GM13977 (cell line): ENCODE measurements around the gene TAS1R1.

ENCODE experiments used
- DNase-seq: peaks from one replicate; pipeline ENCODE4 v3.0.0; 2012; ENCODE audit warnings: low spot score
- in situ Hi-C: fragments of 300-500 bp; cut with MboI; formaldehyde crosslinking; loops from one replicate; pipeline ENCODE4 v1.12.0; 2022; ENCODE audit warnings: low sequenced_read_pairs, low pct_unique_long_range_greater_than_20kb, mixed read lengths, inconsistent platforms; ENCODE audit not compliant: unreplicated experiment
- TF ChIP-seq, protein P1 (sequence below): IDR thresholded peaks from 2 replicates; pipeline ENCODE4 v1.5.1; 2012; ENCODE audit warnings: mild to moderate bottlenecking, control low read depth; ENCODE audit not compliant: insufficient read depth; ENCODE audit errors: extremely low read depth, missing control alignments

Gene TAS1R1

DNA sequence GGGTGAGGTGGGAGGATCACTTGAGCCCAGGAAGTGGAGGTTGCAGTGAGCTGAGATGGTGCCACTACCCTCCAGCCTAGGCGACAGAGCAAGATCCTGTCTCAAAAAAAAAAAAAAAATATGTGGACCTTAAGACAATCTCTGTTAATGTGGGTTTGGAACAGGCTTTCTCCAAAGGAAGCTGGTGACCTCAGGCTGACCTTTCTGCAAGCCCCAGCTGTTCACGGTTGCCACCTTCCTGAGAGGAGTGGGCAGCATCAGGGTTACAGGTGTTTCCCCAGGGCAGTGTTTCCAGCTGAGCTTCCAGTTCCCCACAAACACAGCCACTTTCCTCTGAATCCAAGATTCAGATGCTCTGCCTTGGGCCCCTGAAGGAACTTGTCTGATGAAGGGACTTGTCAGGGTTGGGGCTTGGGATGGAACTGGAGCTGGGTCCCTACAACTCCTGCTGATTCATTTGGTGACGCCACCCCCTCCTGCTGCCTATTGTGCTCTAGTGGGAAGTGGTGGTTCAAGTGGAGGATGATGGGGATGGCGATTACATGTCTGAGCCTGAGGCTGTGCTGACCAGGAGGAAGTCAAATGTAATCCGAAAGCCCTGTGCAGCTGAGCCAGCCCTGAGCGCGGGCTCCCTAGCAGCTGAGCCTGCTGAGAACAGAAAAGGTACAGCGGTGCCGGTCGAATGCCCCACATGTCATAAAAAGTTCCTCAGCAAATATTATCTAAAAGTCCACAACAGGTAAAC is 26.6 kb downstream of the TAS1R1 start:
- in situ Hi-C loops, result no loop called here
- TF ChIP-seq, protein P1, sequence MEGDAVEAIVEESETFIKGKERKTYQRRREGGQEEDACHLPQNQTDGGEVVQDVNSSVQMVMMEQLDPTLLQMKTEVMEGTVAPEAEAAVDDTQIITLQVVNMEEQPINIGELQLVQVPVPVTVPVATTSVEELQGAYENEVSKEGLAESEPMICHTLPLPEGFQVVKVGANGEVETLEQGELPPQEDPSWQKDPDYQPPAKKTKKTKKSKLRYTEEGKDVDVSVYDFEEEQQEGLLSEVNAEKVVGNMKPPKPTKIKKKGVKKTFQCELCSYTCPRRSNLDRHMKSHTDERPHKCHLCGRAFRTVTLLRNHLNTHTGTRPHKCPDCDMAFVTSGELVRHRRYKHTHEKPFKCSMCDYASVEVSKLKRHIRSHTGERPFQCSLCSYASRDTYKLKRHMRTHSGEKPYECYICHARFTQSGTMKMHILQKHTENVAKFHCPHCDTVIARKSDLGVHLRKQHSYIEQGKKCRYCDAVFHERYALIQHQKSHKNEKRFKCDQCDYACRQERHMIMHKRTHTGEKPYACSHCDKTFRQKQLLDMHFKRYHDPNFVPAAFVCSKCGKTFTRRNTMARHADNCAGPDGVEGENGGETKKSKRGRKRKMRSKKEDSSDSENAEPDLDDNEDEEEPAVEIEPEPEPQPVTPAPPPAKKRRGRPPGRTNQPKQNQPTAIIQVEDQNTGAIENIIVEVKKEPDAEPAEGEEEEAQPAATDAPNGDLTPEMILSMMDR, result no peak
- DNase-seq, result no peak

DNA sequence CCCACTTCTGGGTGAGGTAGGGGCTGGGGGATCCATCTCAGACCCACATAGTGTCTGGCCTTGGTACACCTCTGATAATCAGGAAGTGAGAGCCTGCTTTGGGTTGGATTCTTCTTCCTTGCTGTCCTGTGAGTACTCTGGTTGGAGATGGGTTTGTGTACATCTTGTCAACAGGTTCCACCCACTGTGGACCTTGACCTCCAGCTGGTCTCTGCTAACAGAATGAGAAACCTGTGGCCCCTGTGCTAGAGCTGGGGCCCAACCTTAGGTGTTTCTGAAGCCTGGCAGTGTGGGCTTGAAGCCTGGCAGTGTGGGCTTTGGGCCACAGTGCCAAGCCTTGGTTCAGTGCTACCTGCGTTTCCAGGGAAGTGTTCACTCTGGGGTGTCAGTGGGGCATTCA is 27.3 kb downstream of the TAS1R1 start:
- DNase-seq, result no peak
- TF ChIP-seq, protein P1, result no peak
- in situ Hi-C loops, result no loop called here

DNA sequence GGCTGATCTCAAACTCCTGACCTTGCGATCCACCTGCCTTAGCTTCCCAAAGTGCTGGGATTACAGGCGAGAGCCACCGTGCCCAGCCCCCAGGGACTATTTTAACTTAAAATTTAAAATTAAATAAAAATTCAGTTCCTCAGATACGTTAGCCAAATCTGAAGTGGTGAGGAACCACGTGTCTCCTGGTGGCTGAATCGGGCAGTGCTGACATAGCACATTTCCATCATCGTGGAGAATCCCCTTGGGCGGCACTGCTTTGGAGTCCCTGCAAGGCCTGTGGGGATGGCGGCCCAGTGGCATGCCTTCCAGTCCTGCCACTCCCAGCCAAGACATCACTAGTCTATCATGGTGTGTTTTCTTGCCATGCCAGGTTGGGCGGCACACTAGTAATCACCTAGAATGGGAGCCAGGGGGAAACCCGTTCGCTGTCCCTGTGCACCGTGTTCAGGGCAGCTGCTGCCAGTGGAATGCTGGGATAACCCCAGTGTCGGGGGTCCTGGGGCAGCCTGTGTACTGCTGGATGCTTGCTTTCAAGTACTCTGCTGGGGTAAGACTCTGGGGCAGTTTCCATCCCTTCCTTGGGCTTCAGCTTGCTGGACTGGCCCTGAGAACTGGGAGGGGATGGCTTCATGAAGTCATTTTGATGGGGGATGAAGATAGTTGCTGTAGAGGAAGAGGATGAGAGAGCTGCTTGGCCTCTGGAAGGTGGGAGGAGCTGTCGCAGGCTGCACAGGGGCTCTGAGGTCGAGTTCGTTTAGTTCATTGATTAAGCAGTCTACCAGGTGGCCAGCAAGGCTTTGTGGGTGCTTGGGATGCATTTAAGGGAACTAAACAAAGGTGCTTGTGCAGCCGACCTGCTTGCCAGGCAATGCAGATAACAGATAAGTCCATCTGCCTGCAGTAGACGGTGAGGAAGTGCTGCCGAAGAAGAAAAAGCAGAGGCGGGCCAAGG is 29.3 kb downstream of the TAS1R1 start:
- TF ChIP-seq, protein P1, result no peak
- no peak for DNase-seq
- in situ Hi-C loops, result no loop called here

DNA sequence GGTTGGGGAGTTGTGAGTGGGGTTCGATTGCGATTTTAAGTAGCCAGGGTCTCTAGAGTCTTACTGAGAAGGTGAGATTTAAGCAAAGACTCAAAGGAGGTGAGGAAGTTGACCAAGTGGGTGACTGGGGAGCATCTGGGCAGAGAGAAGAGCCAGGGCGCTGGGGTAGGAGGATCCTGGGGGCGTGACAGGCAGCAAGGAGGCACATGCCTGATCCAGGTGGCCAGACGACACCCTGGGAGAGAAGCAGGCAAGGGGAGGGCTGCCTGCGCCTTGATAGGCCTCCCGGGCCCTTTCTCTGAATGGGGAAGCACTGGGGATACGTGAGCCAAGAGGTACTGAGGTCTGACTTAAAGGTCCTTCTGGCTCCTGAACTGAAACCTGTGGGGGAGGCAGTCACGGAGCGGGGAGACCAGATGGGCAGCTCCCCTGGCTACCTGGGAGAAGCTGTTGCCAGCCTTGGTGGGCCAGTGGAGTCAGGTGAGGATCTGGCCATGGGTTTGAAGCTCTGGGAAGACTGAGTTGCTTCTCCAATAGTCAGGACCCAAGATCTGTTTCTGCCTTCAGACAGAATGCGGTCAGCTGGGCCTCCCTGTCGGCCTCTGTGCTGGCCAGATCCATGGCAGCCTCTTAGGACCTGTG is 30.1 kb downstream of the TAS1R1 start:
- DNase-seq, result no peak
- TF ChIP-seq, protein P1, result no peak
- in situ Hi-C loops, result no loop called here

DNA sequence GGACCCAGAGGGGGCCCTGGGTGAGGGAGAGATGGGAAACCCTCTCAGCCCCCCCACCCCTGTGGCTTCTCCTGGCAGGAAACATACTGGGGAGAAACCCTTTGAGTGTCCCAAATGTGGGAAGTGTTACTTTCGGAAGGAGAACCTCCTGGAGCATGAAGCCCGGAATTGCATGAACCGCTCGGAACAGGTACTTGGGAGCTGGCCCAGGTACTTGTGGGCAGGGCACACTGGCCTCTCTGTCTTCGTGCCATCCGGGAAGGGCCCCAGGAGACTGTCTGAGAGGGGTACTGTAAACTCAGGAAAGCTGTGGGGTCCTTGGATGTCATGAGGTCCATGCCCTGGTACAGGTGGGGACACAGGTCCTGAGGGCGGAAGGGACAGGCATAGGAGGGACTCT is 30.7 kb downstream of the TAS1R1 start:
- TF ChIP-seq, protein P1, result no peak
- DNase-seq, result no peak
- in situ Hi-C loops, result no loop called here

DNA sequence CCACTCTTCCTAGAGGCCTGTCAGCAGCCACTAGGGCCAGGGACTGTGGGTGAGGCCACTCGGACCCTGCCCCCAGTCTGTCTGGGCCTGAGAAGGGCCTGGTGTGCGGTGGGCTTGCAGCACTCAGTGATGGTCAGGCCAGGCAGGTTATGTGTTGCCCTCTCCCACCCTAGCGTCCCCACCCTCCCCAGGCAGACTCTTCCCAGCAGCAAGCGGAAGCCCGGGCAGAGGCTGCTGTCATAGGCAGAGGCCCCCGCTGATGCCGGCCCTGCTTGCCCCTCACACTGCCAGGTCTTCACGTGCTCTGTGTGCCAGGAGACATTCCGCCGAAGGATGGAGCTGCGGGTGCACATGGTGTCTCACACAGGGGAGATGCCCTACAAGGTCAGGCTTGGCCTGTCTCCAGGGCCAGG is 31.3 kb downstream of the TAS1R1 start:
- TF ChIP-seq, protein P1, result no peak
- in situ Hi-C loops, result no loop called here
- DNase-seq, result no peak
